CD4-positive, alpha-beta T cell treated with Interleukin-12 subunit alpha and Interleukin-12 subunit beta, for 1 hour (primary cell): ENCODE results near the gene MAN1B1.
A peak's percentile ranks its signal among the peaks of the same experiment; 100 is the strongest.
"Not testable (repeated sequence)": the region's sequence is repeated elsewhere in the genome, so short reads cannot be mapped to it uniquely, and the experiment has no call there.

Source experiments
- DNase-seq: peaks from one replicate; pipeline ENCODE4 v3.0.0-alpha.2; 2020

Gene MAN1B1

DNA sequence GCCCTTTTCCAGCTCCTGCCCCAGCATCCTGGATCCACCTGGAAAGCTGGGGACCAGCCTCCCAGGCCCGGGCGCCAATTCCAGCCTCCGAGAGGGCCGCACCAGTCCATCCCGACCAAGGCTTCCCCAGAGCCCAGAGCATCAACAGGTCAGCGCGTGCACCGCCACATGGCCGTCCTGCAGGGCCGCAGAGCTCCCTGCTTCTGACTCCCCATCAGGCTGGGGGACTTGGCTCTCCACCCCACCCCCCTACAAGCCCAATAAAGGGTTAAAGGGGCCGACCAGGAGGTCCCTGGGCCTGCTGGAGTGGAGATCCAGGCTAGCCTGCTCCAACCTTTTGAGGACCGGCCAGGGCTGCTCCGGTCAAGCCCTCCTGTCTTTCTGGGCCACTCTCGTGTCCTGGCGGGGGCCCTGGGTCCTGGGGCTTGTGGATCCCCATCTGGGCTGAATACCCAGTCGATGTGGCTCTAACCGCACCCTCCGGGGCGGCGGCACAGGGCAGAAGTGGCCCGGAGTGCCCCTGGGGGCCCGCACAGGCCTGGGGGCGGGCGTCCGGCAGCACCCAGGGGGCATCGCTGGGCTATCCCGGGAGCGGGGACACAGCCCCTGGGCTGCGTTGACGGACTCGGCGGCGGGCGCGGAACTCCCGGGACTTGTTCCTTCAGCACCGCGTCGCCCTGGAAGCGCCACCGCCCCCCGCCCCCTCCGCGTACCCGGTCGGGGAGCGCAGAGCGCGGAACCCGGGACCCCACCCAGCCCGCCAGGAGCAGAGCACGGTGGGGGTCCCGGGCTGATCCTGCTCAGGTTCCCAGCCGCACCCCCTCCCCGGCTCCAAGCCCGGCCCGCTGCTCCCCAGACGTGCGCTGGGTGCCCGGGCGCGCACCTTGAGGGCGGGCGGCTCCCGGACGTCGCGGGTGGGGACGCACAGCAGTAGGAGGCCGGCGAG lies 33.5 kb upstream of the MAN1B1 start:
- no peak for DNase-seq

DNA sequence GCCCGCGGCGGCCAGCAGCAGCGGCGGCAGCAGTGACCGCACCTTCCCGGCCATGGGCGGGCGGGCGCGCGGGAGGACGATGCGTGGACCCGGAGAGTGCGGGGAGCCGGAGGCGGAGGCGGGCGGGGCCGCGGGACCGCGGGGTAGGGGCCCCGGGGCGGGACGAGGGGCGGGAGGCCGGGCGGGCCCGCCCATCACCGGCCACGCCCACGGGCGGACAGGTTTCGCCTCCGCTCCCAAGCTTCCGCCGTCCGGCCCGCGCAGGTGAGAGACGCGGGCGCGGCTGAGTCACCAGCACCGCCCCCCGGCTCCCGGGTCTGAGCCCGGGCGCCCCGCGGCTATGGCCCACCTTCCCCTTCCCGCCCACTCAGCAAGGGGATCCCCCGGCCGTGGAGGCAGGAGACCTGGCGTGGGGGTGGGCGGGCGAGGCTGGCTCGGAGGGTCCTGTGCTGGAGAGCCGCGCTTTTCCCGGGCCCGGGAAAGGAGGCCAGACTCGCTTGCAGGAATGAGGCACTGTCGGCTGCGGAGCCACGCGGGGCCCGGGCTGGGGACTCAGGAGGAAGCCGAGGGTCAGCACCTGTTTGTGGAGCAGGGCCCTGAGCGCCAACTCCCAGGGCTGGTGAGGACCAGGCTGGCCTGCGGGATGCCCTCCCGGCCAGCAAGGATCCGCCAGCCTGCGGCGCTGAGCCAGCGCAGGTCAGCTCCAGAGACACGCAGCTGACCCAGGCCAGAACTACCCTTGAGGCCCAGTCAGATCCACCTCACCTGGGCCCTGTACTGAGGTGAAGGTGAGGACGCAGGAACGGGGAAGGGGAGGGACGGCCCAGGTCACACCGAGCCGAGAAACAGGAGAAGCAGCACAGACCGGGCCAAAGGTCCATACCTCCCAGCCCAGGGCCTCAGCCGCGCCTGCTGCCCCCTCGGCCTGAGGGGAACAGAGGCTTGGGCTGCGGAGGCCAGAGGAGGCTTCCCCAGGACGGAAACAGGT lies 32.5 kb upstream of the MAN1B1 start, which contains the start of gene ENTPD2:
Gene ENTPD2 (minus strand): TSS at position 118 of the 988 bp plus-strand sequence. CDS start 64 bp downstream, at position 54.
- DNase-seq: peak; percentile 55

DNA sequence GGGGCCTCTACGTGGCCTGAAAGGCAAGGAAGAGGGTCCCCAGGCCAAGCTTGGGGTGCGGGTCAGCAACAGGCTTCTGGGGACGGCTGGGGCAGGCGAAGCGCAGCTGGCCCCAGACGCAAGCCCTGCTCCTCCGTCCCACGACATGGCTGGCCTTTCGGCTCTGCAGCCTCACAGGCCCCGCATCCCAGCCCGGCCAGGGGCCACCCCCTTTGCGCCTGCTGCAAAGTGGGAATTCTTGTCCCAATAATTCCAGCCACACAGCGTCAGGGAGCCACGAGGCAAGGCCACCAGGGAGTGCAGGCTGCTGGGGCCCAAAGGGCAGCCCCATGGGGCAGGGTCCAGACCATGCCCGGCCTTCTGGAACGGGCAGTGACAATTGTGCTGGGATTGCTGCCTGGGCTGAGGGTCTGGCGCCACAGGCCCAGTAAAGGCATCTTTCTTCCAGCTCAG lies 31.8 kb upstream of the MAN1B1 start:
- DNase-seq: no peak

DNA sequence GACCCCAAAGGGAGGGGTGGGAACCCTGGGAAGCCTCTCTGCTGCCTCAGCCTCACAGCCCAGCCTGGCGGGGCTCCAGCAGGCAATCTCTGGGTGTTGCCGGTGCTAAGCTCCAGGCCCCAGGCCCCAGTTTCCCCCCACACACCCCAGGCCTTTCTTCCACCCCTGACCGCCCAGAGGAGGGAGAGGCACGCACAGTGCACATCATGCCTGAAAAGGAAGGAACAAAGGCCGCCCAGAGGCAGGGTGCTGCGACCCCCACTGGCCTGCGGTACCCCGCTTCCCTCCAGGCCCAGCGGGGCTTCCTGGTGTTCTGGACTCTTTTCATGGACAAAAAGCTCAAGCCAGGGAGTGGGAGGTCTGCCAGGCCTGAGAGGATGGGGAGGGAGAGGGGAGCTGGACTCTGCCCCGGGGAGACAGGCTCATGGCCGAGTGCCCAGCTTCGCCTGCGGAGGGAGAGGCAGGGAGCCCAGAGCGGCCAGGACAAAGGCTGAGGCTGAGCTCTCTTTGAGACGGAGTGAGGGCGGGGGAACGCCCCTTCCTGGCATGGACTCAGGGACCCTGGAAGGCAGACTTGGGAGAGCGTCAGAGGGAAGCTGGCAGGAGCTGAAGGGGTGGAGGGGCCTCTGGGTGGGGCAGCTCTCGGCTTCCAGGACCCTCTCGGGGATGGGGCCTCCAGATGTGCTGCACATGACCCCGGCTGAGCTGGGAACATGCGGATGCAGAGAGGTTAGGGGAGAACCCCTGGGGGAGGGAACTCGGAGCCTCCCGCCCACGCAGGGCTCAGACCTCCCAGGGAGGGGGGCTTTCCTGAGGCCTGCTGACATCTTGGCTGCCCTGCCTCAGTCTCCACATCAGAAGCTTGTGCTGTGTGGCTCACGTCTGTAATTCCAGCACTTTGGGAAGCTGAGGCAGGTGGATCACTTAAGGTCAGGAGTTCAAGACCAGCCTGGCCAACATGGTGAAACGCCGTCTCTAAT lies 31.1 kb upstream of the MAN1B1 start:
- no peak for DNase-seq

DNA sequence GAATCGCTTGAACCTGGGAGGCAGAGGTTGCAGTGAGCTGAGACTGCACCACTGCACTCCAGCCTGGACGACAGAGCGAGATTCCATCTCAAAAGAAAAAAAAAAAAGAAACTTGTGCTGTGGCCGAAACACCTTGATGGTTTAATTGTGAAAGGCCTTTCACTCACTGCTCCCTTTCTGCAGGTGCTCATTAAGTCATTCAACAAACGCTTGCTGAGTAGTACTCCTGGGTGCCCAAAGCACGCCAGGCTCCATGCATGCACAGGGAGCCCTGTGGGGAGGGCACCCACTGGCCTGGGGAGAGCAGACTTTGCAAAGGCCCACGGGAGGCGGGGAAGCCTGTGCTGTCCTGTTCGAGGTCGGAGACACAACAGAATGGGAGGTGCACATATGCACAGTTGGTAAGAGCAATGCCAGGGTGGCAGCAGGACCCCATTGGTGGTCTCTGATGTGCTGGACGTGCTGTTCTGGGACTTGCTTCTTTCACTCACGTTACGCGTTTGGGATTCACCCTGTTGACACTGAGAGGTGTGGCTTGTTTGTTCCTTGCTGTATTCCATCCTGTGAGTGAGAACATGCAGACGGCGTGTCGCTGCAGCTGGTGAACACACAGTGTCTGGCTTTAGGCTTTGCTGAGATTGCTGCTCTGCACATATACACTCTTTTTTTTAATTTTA lies 29.9 kb upstream of the MAN1B1 start:
- DNase-seq: no peak

DNA sequence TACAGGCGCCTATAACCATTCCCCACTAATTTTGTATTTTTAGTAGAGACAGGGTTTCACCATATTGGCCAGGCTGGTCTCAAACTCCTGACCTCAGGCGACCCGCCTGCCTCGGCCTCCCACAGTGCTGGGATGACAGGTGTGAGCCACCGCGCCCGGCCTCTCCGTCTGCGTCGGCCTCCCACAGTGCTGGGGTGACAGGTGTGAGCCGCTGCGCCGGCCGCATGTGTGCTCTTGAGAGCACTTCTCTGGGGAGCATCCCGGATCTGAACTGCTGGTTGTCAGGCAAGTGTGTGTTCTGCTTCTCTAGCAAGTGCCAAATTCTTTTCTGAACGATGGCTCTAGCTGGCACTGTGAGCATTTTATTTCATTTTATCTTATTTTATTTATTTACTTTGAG lies 29.2 kb upstream of the MAN1B1 start:
- DNase-seq: no peak

DNA sequence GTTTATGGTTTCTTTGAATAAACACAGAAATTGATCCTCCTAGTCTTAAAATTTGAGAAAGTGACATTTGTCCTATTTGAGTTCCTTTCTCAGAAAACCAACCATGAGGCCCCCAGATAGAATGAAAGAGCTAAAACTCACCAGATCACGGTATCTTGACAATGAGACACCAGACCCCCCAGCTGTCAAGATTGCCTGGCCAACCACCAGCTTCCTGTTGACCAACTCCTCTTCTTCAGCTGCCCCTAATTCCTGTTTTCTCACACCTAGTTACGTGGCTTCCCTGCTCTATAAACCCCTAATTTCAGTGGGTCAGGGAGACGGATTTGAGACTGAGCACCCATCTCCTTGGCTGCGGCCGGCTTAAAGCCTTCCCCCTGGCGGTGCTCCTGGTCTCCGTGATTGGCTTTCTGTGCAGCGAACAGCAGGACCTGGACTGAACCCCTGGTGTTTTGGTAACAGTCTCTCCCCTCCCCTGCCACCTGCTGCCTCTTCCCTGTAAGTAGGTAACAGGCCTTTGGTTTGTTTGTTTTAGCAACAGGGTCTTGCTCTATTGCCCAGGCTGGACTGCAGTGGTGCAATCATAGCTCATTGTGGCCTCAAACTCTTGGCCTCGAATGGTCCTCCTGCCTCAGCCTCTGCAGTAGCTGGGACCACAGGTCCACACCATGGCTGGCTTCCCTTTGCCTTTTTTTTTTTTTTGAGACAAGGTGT lies 28.1 kb upstream of the MAN1B1 start:
- no peak for DNase-seq

DNA sequence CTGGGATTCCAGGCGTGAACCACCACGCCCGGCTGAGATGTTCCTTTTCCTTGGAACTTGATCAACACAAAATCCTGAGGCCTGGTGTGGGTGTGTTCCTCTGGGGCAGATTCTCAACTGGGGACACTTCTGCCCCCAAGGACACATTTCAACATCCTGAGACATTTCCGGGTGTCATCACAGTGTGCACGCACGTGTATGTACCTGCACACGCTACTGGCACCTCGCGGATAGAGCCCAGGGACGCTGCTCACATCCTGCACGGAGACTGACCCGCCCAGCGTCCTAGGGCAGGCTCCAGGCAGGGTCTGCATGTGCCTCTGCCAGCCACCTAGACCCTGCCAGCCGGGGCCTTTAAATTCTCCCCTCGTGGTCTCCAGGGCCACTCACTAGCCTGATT lies 24.4 kb upstream of the MAN1B1 start:
- DNase-seq: no peak

DNA sequence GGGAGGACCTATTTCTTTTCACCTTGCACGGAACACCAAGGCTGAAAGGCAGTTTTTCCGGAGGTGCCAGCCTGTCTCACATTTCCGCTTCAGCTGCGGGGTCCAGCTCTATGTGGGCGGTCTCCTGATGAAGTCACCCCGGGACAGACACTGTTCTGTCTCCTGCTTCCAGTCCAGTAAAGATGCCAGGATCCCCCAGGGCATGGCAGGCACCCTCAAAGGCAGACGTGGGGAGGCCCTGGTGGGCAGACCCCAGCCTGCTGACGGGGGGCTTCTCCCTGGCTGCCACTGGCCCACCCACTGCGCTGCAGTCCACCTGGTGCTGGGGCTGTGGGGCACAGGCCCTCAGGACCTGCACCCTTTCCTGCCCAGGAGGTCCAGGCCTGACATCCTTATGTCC lies 24.0 kb upstream of the MAN1B1 start:
- DNase-seq: not testable (repeated sequence)

DNA sequence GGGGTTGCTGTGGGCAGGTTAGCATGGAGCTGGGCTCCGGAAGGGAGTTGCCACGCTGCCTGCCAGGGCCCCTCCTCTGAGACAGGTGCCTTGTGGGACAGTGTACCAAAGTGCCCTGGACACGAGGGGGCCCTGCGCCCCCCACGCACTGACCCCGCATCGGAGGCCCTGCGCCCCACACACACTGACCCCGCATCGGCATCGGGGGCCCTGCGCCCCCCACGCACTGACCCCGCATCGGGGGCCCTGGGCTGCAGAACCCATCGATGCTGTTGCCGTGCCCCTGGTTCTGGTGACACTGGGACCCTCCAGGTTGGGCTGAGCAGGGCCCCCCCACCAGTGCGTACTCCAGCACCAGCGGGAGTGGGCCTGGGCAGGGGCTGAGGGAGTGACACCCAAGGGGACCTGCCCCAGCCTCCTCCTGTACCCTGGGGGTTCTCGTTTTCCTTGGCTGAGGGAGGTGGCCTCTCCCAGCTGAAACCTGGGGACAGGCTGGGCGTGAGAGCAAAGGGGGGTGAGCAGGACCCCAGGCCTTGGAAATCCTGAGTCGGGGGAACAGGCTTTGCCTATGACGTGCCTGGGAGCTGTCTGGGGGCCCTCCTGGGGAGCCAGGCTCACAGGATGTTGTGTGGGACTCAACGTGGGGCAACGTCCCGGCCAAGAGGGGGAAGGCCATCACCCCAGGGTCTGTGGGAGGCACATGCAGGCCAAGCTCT lies 23.3 kb upstream of the MAN1B1 start:
- DNase-seq: no peak

DNA sequence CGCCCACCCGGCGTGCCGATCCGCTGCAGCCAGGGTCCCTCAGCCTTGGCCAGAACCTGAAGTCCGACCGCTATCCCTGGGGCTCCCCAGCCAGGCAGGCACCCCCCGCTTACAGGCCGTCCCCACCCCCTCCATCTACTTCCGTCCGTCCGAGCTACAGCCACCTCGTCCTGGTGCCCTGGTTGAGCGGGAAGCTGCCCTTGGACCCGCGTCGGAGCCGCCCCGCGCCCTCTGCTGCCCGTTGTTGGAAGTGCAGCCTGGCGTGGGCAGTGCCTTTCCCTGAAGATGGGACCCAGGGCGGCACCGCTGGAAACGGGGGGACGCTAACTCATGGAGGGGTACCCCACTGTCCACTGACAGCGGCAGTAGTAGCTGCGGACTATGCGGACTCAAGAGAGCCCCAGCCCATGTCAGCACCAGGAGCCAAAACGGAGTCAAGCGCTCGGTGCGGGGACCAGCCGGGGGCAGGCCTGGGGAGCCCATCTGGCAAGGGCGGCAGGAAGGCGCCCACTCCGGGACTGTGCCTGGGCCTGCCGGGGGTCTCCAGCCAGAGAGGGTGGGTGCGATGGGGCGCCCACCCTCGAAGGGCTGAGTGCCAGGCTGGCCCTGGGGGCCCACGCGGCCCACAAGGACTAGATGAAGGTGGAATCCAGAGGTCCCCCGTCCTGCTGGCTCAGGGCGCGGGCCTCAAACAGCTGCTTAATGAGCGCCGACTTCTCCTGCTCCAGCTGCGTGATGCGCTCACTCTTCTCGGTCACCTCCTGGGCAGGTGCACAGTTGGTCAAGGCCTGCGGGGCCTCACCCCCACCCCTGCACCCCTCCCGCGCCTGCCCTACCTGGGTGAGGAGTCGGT lies 22.5 kb upstream of the MAN1B1 start:
- peak; percentile 64 for DNase-seq

DNA sequence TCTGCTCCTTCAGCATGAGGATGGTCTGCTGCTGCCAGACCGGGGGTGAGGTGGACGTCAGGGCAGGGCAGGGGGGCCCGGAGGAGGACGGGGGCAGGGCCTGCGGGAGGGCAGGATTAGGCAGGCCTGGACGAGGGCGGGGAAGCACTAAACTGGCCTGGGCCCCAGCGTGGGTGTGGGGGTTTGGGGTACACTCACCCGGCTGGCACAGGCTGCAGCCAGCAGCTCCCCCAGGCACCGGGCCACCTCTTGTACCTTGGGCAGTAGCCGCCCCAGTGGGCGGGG lies 22.0 kb upstream of the MAN1B1 start:
- DNase-seq: no peak

DNA sequence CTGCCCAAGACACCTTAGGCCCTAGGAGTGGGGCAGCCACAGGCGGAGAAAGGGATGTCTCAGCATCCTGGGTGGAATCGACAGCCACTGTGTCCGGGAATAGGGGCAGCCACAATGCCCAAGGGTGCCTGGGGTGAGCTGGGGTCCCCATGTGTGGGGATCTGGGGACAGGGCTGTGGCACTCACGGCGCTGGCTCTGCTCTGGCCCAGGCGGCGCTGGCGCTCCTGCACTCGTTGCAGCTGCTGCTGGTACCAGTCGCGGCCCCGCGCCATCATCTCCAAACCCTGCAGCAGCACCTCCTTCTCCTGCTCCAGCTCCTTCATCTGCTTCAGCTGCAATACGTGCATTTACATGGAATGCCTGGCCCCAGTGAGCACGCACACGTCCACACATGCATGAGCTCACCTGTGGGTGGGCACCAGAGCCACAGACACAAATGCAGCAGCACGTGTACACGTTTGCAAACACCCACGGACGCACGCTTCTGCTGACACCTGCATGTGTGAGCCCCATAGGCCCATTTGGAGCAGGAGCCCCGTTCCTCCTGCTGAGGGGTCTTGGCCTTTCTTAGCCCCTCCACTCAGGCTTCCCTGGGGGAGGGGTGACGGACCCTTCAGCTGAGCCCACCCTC lies 21.3 kb upstream of the MAN1B1 start:
- no peak for DNase-seq

DNA sequence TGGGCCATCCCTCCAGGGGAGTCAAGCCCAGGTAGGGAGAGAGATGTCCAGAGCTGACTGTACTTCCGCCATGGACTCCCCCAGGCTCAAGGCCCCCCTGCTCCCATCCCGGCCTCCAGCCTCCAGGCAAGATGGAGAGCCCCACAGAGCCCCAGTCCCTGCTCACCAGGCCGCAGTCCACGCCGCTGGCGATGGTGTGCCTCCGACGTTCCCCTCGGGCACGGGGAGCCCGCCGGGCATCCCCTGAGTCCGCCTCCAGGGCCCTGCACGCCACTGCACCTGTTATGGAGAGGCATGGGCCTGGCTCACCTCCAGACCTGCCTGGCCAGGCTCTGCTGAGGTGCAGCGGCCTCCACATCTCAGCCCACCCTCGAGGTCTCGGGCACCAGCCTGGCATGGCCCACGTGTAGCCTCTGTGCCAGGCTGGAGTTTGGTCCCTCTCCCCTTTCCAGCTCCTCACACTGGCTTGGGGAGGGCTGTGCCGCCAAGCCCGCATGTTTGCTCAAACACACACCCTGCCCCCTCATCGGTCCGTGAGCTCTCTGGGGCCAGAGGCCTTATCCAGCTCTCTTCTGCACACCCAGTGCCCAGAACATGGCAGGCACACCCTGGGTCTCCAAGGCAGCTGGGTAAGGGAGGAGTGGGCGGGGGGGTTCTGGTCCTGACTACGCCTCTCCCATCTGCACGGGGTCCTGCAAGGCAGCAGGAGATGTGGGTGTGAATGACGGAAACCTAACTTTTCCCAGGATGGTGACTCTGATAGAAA lies 20.5 kb upstream of the MAN1B1 start:
- DNase-seq: no peak

DNA sequence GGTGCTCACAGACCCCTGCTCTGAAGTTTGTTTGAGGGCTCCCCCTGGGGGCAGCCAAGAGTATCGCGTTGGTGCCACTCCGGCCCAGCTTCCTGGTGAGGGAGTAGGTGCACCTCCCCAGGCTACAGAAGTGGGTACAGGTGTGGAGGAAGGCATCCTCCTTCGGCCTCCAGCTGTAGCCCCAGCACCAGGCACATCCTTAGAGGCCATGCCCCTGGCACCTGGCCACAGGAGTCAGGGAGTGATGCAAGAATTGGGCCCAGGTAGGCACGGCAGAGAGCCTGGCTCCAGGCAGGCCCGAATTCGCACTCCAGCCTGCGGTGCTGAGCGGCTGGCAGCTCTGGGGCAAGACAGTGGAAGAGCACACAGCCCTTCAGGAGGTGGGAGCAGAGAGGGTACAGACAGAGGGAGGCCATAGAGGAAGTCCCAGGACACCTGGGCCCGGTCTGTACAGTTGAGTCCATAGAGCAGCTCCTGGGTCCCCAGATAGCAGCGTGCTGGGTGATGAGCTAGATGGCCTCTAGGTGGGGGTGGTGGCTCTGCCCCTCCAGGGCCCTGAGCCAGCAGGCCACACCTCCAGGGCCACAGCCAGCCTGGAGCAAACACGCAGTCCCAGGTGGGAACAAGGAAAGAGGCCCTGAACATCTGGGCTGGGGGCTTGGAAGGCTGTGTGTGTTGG lies 18.8 kb upstream of the MAN1B1 start:
- peak; percentile 91 for DNase-seq

DNA sequence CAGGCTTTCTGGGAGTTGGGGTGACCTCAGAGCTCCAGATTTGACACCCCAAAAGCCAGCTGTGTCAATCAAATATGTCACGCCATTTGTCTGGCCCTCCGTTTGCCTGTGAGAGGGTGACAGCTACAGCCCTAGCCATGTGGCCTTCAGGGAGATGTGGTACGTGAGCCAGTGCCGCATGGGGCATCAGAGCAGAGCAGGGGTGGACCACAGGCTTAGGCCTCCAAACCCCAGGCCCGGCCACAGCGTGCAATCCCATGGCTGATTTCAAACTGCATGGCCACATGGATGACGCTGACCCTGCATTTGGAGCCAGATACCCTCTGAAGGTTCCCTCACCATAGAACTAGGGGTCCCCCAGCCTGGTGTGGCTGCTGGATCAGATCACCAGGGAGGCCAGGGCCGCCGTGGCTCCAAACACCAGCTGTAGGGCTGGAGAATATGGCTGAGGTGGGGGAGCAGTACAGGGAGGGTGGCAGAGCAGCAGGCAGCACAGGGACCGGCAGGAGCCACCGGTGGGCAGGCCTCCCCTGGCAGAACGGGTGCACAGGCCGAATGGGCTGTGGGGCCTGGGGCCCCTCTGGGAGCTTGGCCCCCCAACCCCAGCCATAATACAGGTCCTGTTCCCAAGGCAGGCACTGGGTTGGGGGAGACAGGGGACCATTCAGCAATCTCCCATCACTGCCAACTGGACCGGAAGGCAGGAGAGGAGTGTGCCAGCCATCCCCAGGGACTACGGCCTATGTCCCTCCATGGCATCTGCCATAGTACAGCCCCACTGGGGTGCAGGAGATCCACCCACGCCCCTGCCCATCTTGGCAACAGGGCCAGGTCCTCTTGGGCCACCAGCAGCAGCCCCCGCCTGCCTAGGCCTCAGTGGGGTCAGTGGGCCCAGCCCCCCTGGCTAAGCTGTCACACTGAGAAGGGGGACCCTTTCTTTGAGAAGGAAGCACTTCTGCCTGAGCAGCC lies 18.0 kb upstream of the MAN1B1 start:
- no peak for DNase-seq
